CD4-positive, alpha-beta T cell treated with Interferon gamma for 1 hour (primary cell): ENCODE data around the gene MED15.

Experiments used
- DNase-seq: peaks from one replicate; pipeline ENCODE4 v3.0.0-alpha.2; 2020

MED15 gene

GRCh38 chr22:20554824-20555223 lies 47.4 kb downstream of the MED15 start:
- DNase-seq: no peak

GRCh38 chr22:20558534-20558933 lies 51.1 kb downstream of the MED15 start:
- no peak for DNase-seq

GRCh38 chr22:20559174-20559760 lies 51.9 kb downstream of the MED15 start:
- DNase-seq: no peak

- no peak for DNase-seq
These were observed 53.3 kb downstream of the MED15 start for GRCh38 chr22:20560716-20561115.

- no peak for DNase-seq
These were observed 54.5 kb downstream of the MED15 start for GRCh38 chr22:20561882-20562281.

GRCh38 chr22:20562607-20563465 lies 55.4 kb downstream of the MED15 start:
- DNase-seq: no peak

GRCh38 chr22:20563466-20563906 lies 56.1 kb downstream of the MED15 start:
- no peak for DNase-seq

- DNase-seq: no peak
These were observed 56.5 kb downstream of the MED15 start for GRCh38 chr22:20563941-20564371.

GRCh38 chr22:20565079-20565734 lies 57.8 kb downstream of the MED15 start:
- DNase-seq: no peak

GRCh38 chr22:20565761-20566160 lies 58.4 kb downstream of the MED15 start:
- DNase-seq: no peak

- peak; percentile 75 for DNase-seq
These were observed 59.2 kb downstream of the MED15 start for GRCh38 chr22:20566420-20567260.

GRCh38 chr22:20567371-20567847 lies 60.0 kb downstream of the MED15 start:
- no peak for DNase-seq

GRCh38 chr22:20567993-20568417 lies 60.6 kb downstream of the MED15 start:
- DNase-seq: no peak

- no peak for DNase-seq
These were observed 61.2 kb downstream of the MED15 start for GRCh38 chr22:20568502-20569058.

GRCh38 chr22:20569059-20570058 lies 61.9 kb downstream of the MED15 start:
- peak; percentile 78 for DNase-seq

- DNase-seq: no peak
These were observed 63.7 kb downstream of the MED15 start for GRCh38 chr22:20571078-20571503.

- peak; percentile 41 for DNase-seq
These were observed 64.2 kb downstream of the MED15 start for GRCh38 chr22:20571531-20572007.

- DNase-seq: no peak
These were observed 64.9 kb downstream of the MED15 start for GRCh38 chr22:20572132-20572802.

GRCh38 chr22:20573176-20573832 lies 65.9 kb downstream of the MED15 start:
- no peak for DNase-seq
